ENCODE results near the gene UNC45B. TPM values are rescaled to one million over a fixed set of nuclear protein-coding genes. Genes with fewer than 3 reads are reported as not detected.

UNC45B gene, protein sequence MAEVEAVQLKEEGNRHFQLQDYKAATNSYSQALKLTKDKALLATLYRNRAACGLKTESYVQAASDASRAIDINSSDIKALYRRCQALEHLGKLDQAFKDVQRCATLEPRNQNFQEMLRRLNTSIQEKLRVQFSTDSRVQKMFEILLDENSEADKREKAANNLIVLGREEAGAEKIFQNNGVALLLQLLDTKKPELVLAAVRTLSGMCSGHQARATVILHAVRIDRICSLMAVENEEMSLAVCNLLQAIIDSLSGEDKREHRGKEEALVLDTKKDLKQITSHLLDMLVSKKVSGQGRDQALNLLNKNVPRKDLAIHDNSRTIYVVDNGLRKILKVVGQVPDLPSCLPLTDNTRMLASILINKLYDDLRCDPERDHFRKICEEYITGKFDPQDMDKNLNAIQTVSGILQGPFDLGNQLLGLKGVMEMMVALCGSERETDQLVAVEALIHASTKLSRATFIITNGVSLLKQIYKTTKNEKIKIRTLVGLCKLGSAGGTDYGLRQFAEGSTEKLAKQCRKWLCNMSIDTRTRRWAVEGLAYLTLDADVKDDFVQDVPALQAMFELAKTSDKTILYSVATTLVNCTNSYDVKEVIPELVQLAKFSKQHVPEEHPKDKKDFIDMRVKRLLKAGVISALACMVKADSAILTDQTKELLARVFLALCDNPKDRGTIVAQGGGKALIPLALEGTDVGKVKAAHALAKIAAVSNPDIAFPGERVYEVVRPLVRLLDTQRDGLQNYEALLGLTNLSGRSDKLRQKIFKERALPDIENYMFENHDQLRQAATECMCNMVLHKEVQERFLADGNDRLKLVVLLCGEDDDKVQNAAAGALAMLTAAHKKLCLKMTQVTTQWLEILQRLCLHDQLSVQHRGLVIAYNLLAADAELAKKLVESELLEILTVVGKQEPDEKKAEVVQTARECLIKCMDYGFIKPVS
- not detected in 2 replicates for total RNA-seq

GRCh38 chr17:35147375-35147905 lies at the start of gene UNC45B:
Gene UNC45B, plus strand, starts transcription at chr17:35147817. Its CDS starts 447 bp downstream, at chr17:35148264.

DNA sequence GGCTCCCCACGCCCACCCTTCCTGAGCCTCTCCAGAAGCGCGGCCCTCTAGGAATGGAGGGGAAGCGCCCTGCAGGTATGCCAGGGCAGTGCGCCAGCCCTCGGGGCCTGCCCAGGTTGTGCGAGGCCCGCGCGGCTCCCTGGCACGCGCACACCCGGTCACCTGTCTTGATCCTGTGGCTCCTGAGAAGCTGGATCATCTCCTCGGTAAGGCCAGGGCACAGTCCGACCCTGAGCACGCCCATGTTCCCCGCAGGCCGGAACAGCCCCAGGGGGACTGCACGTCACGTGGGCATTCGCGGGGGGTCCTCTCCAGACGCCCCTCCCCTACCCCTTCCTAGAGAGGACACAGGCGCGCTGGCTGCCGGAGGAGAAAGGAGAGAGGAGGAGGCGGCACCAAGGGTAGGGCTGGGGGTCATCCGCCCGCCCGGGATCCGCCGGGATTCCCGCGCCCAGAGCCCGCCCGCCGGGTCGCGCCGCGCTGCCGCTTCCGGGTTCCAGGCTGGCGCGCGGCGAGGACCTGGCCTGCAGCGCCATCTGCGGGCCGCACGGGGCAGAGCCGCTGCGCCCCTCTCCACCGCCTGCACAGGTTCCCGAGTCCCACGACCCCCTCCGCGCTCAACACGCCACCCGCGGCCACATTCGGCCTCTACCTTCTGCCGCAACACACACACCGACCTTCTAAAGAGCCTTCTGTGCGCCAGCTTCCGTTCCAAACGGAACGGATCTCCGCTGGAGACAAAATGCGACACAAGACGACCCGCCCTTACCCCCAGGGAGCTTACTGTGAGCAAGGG lies 28.0 kb upstream of the UNC45B start, which contains the start of gene RAD51D:
RAD51D (minus strand) TSS at position 491 of the 796 bp plus-strand sequence; CDS start at position 244, 247 bp downstream.

DNA sequence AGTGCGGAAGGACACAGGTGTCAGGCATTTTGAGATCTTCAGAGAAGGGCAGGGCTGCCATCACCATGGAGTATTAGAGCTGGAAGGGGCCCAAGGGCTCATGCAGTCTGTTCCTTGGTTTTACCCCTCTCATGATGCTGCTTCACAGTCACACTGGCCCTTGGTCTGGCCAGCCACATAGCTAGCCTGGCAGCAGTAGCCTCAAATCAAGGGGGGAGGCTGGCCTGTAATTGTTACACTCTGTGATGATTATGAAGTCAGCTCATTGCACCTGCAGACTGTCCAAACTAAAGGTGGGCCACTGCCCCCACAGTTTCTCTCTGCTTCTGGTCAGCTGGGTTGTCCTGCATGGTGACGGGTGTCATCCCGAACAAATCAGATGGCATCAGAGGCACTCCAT lies 26.3 kb upstream of the UNC45B start, which contains the start of gene FNDC8:
FNDC8 (plus strand) TSS at position 301 of the 400 bp plus-strand sequence; CDS start at position 380, 79 bp downstream.

DNA sequence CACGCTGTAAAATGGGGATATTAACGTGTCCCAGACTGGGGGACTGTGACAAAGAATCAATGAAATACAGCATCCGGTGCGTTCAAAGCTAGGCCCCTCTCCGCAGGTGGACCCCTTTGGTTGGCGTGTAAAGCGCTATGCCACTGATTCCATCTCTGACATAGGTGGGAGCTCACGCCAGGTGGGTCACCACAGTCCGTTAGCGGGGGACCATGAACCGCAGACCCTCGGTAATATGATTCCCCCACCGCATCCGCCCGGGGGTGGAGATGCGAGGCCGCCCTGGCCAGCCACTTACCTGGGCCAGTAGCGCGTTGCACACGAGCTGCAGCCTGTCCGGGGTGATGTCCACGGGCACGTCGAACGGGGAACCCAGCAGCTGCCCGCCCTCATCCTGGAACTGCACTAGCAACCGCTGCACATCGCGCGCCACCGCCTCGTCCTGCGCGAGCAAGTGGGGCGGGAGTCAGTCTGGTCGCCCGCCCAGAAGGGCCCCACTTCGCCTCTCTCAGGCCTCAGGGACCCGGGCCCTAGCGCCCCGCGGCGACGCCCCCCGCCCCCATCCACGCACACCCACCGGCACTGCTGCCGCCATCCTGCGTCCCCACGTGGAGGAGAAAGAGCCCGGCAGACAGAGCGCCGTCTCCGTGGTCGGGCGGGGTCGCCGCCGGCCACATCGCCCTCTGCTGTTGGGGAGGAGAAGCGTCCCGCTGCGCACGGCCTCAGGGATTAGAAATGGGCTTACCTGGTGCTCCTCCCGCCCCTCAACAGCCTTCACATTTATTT lies 5.7 kb upstream of the UNC45B start, which contains the start of gene NLE1:
NLE1 (minus strand) TSS at position 623 of the 786 bp plus-strand sequence; CDS start at position 595, 28 bp downstream.

GRCh38 chr17:35194001-35194400 lies 46.4 kb downstream of the UNC45B start, which contains the start of gene SLC35G3:
Gene SLC35G3, minus strand, starts transcription at chr17:35194393. Its CDS starts 86 bp downstream, at chr17:35194307.

Other genes starting within 250 kb of the UNC45B start
- 1.8 and 3.0 TPM in 2 replicates for gene CCT6B, start 186.4 kb upstream of the UNC45B start, total RNA-seq
- gene ZNF830, start 186.3 kb upstream of the UNC45B start, total RNA-seq, result 11.8 and 16.2 TPM in 2 replicates
- gene LIG3, start 167.3 kb upstream of the UNC45B start, total RNA-seq, result 28.3 and 34.0 TPM in 2 replicates
- 5.9 and 6.1 TPM in 2 replicates for gene RFFL, start 84.1 kb upstream of the UNC45B start, total RNA-seq
- gene RAD51D, start 28.0 kb upstream of the UNC45B start, total RNA-seq, result 6.4 and 8.2 TPM in 2 replicates
- gene FNDC8, start 26.2 kb upstream of the UNC45B start, total RNA-seq, result not detected in 2 replicates
- 14.6 and 15.9 TPM in 2 replicates for gene NLE1, start 5.5 kb upstream of the UNC45B start, total RNA-seq
- not detected in 2 replicates for gene SLC35G3, start 46.6 kb downstream of the UNC45B start, total RNA-seq
- 61.7 and 67.7 TPM in 2 replicates for gene SLFN5, start 95.3 kb downstream of the UNC45B start, total RNA-seq
- 36.7 and 54.3 TPM in 2 replicates for gene SLFN11, start 225.8 kb downstream of the UNC45B start, total RNA-seq

Measured in smooth muscle cell of bladder (primary cell).